ENCODE results near the gene TBC1D8.

The TBC1D8 gene

DNA sequence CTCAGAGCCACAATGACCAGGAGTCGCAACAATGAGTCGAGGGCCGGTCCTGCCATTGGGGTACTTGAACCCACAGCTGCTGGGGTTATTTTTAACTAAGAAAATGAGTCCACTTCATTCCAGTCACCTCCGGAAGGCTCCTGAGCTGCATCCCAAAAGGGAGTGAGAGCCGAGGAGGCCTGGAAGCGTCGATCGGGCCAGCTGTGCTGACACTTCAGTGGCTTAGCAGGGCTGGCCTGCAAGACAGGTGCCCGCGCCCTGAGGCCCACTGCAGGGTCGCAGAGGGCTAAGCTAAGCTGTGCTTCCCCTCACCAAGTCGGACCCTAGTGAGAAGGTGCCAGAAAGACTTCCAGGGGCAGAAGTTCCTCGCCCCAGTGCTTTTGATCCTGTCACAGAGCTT lies 21.1 kb downstream of the TBC1D8 start:
- Mint-ChIP-seq H3K9me3 (no peaks in the 10 kb centered on the region), H3K27ac (no peak overlapping the region), H3K4me1 (ENCODE audit: low read depth) (peaks cover 9% of the 10 kb centered on the region), H3K27me3 (no peaks in the 10 kb centered on the region), H3K36me3 (ENCODE audit: low read depth) (no peaks in the 10 kb centered on the region), H3K4me3 (no peak overlapping the region)

DNA sequence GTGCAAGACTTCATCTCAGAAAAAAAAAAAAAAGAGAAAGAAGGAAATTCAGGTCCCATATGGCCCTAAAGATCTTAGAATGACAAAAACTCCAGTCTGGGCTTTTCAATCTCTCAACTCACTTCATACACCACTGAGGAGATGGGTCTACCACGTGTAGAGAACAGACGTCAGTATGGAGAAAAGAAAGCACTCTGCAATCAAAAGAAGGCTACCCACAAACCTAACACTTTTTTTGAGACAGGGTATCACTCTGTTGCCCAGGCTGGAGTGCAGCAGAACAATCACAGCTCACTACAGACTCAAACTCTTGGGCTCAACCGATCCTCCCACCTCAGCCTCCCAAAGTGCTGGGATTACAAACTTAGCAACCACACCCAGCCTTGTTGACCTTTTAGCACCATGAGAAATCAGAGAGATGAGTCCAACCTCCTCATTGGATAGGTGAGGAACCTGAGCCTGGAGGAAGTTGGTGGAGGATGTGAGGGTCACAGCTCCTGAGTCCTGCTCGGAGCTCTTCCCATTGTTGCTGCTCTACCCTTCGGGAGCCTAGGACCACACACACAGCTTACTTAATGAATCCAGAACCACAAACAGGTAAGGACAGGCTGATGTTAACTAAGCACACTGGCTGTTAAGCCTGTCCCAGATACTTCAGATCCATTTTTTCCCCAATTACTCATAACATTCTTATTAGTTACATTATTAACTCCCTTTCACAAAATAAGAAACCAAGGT lies 23.7 kb downstream of the TBC1D8 start:
- Mint-ChIP-seq H3K27me3 (no peaks in the 10 kb centered on the region), H3K4me3 (no peak overlapping the region), H3K4me1 (ENCODE audit: low read depth) (peaks cover 14% of the 10 kb centered on the region), H3K9me3 (no peaks in the 10 kb centered on the region), H3K27ac (no peak overlapping the region), H3K36me3 (ENCODE audit: low read depth) (no peaks in the 10 kb centered on the region)

DNA sequence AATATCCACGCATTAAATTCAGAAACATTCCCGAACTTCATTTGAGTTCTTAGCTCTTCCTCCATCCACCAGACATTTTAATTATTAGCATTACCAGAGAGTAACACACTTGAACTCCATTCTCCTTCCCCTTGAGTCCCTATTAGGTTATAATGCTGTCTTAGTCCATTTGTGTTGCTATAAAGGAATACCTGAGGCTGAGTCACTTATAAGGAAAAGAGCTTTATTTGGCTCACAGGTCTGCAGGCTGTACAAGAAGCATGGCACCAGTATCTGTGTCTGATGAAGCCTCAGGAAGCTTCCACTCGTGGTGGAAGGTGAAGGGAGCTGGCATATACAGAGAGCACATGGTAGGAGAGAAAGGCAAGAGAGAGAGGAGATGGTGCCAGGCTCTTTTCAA lies 25.4 kb downstream of the TBC1D8 start:
- no peaks in the 10 kb centered on the region for H3K36me3 Mint-ChIP-seq (ENCODE audit: low read depth)
- no peak overlapping the region for H3K27ac Mint-ChIP-seq
- no peaks in the 10 kb centered on the region for H3K9me3 Mint-ChIP-seq
- H3K4me3 Mint-ChIP-seq = no peak overlapping the region
- peaks cover 15% of the 10 kb centered on the region for H3K4me1 Mint-ChIP-seq (ENCODE audit: low read depth)
- H3K27me3 Mint-ChIP-seq = no peaks in the 10 kb centered on the region

DNA sequence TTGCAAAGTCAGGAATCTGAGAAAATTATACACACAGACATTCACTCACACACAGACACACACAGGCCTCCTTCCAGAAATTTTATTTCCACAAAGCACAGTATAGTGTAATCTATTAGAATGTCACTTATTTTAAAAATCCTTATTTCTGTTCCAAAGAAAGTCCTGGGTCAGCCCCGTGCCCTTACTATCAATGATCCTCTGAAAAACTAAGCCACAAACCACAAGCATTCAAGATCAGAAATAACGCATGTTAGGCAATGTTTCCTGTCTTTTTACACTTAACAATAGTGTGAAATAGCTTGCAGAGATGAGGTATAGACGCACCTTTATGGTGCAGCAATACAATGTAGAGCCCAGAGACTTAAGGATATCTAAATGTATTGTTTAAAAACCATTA lies 25.8 kb downstream of the TBC1D8 start:
- Mint-ChIP-seq H3K4me1 (ENCODE audit: low read depth) (peaks cover 19% of the 10 kb centered on the region), H3K27me3 (no peaks in the 10 kb centered on the region), H3K27ac (no peak overlapping the region)

DNA sequence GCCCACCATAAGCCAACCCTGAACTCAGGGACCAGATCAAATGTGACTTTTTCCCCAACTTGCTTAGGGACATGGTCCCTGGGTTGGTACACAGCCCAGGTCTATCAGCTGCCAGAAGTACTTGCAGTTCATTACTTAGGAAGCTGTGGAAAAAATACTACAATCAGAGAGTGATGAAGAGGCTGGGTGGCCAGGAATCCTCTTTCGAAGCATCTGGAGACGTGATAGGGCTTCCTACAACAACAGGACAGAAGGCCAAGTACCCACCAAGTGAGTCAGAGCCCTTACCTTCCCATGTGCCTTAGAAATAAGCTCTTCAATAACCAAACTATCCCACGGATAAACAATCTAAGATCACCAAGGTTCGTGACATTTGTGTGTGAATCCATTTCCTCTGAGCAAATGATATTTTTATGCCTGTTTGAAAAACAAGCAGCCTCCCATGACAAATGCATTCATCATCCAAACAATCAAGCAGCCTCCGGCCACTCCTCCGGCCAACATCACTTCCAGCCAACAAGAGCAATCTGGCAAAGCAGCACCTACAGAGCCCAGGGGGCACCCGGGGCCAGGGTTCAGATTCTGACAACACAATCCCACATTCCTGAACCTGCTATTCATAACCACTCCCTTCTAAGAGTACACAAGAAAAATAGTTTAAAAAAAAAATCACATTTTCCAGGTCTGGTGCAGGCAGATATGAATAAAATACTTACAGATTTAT lies 26.4 kb downstream of the TBC1D8 start:
- no peaks in the 10 kb centered on the region for H3K36me3 Mint-ChIP-seq (ENCODE audit: low read depth)
- H3K9me3 Mint-ChIP-seq = no peaks in the 10 kb centered on the region
- peaks cover 4% of the 10 kb centered on the region for H3K27me3 Mint-ChIP-seq
- H3K27ac Mint-ChIP-seq = no peak overlapping the region
- H3K4me1 Mint-ChIP-seq (ENCODE audit: low read depth) = peaks cover 19% of the 10 kb centered on the region
- no peak overlapping the region for H3K4me3 Mint-ChIP-seq

More for the DNA sequence above, 25.8 kb downstream of the TBC1D8 start:
- Mint-ChIP-seq H3K4me3 (no peak overlapping the region), H3K36me3 (ENCODE audit: low read depth) (no peaks in the 10 kb centered on the region), H3K9me3 (no peaks in the 10 kb centered on the region)

DNA sequence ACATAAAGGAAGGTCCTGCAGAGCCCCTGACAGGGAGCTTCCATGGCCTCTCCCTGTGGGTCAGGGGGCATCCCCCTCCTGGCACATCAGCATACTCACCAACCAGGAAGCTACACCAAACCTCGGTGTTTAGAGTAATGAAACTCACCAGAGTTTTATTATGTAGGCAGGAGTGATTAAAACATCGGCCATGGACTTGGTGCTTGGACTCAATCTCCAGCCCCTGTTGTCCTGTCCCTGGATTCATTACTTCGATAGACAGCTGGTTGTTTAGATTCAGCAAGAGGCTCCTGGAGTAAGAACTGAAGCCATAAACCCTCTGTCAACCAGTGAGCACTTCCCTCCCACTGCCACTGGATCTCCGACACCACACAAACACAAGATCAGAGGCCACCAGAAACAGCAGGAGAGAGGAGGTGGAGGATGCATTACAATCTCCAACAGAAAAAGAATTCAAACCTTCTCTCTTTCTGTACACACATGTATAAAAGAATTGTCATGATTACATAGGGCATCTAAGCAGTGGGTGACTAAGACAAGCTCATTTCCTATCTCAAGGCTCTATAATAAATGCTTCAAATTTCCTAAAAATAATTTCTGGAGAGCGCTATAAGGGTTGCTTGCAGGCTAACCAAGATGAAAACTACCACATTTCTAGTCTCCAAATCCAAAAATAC lies 27.2 kb downstream of the TBC1D8 start:
- H3K4me1 Mint-ChIP-seq (ENCODE audit: low read depth) = peaks cover 19% of the 10 kb centered on the region
- peaks cover 5% of the 10 kb centered on the region for H3K27me3 Mint-ChIP-seq
- no peak overlapping the region for H3K4me3 Mint-ChIP-seq
- no peak overlapping the region for H3K27ac Mint-ChIP-seq
- no peaks in the 10 kb centered on the region for H3K9me3 Mint-ChIP-seq
- no peaks in the 10 kb centered on the region for H3K36me3 Mint-ChIP-seq (ENCODE audit: low read depth)

DNA sequence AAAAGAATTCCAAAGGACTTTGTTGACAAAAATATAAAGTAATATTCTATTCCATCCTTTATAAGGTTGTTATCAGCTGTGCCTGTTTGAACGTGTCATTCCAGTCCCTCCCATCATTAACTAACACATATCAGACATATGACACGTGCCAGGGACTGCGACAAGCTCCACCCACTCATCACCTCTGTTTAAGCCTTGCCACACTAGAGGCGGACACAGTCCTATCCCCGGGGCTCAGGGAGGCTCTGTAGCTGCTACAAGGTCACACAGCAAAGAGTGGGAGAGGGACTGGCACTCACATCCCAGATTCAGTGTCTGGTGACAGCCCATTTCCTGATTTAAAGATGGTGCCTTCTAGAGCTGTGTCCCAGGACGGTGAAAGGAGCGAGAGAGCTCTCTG lies 30.0 kb downstream of the TBC1D8 start:
- Mint-ChIP-seq H3K27me3 (peaks cover 5% of the 10 kb centered on the region), H3K27ac (no peak overlapping the region), H3K36me3 (ENCODE audit: low read depth) (no peaks in the 10 kb centered on the region), H3K4me3 (no peak overlapping the region), H3K9me3 (no peaks in the 10 kb centered on the region), H3K4me1 (ENCODE audit: low read depth) (peaks cover 19% of the 10 kb centered on the region)

DNA sequence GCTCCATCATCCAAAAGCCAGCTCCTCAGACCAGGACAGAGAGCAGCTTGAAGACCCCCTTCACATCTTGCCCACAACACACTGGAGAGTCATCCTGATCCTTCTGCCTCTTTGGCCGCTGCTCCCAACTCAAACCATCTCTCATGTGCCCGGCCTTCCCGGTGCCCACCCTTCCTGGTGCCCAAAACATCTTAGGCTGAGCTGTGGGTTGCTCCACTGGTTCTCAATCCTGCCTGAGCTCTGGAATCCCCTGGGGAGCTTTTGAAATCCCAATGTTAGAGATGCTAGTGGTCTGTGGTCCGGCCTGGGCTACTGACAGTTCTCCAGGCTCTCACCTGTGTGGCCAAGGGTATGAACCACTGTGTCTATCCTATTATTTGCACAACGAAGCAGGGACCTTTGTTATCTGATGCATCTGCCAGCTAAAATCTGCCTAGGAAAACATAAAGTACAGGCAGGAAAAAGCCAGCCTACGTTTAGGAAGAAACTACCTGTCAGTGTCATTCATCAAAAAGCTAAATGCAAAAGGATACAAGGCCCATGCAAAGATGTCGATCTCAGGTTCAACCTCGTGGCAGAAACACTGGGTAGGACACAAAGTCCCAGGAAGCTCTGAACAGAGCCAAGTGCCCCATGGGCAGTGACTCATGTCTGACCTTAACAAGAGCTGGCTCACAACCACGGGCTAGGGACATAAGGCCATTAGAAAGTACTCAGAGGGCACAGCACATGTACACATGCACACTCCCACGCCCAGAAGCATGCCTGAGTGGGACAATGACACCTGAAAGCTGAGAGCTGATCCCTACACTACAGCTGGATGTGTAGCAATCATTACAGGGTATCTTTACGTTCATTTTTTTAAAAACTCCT lies 30.8 kb downstream of the TBC1D8 start:
- H3K9me3 Mint-ChIP-seq = no peaks in the 10 kb centered on the region
- H3K36me3 Mint-ChIP-seq (ENCODE audit: low read depth) = no peaks in the 10 kb centered on the region
- H3K4me1 Mint-ChIP-seq (ENCODE audit: low read depth) = peaks cover 13% of the 10 kb centered on the region
- H3K27ac Mint-ChIP-seq = no peak overlapping the region
- peaks cover 5% of the 10 kb centered on the region for H3K27me3 Mint-ChIP-seq
- H3K4me3 Mint-ChIP-seq = no peak overlapping the region

DNA sequence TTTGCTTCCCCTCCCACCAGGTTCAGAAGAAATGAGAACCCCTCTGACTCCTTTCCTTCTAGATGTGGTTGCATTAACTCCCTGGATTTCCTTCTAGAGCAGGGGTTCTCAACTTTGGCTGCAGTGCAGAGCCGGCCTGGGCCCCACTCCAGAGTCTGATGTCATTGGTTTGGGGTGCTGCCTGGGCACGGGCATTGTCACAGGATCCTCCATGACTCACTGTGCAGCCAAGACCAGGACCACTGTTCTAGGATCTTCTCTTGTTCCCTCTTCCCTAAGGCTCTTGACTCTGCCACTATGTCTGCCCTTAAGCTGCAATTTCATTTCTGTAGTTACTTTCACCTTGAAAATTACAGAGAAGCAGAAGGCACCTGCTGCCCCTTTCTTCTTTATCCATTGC lies 31.8 kb downstream of the TBC1D8 start:
- H3K9me3 Mint-ChIP-seq = no peaks in the 10 kb centered on the region
- peaks cover 5% of the 10 kb centered on the region for H3K4me1 Mint-ChIP-seq (ENCODE audit: low read depth)
- H3K4me3 Mint-ChIP-seq = no peak overlapping the region
- H3K36me3 Mint-ChIP-seq (ENCODE audit: low read depth) = no peaks in the 10 kb centered on the region
- H3K27ac Mint-ChIP-seq = no peak overlapping the region
- peaks cover 5% of the 10 kb centered on the region for H3K27me3 Mint-ChIP-seq

DNA sequence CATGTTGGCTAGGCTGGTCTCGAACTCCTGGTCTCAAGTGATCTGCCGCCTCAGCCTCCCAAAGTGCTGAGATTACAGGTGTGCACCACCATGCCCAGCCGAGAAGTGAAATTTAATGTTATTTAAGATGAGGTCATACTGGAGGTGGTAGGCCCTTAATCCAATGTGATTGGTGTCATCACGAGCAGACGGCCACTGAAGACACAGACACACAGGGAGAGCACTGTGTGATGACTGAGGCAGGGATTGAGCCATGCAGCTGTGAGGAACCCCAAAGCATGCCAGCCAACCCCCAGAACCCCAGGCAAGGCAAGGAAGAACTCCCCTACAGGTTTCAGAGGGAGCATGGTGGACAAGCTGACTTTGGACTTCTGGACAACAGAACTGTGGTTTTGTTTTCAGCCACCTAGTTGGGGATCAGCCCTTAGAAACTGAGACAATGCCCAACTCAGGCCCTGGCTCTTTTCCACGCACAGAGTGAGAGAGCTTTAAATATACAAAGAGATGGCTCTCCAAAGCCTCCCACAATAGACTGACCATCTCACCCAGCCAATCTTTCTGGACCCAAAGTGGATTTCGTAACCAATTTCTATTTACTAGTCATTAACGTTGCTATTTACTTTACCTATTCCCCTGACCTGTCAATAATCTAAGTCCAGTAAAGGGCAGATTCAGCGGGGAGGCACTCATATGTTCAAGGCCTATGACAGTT lies 34.2 kb downstream of the TBC1D8 start:
- Mint-ChIP-seq H3K4me3 (no peak overlapping the region), H3K27ac (no peak overlapping the region), H3K9me3 (no peaks in the 10 kb centered on the region), H3K4me1 (ENCODE audit: low read depth) (peaks cover 5% of the 10 kb centered on the region), H3K27me3 (peaks cover 5% of the 10 kb centered on the region), H3K36me3 (ENCODE audit: low read depth) (no peaks in the 10 kb centered on the region)

DNA sequence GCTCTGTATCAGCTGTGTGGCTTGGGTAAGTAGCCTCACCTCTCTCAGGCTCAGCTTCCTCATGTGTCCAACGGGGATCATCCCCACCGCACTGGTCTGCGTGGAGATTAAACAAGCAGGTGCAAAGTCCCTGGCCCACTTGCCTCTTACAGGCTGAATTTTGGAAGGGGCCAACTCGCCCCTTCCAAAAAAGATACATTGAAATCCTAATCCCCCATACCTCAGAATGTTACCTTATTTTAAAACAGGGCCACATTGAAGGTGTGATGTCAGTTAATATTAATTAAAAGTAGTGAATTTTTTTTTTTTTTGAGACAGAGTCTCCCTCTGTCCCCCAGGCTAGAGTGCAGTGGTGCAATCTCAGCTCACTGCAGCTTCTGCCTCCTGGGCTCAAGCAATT lies 34.8 kb downstream of the TBC1D8 start:
- H3K27ac Mint-ChIP-seq = no peak overlapping the region
- no peak overlapping the region for H3K4me3 Mint-ChIP-seq
- peaks cover 5% of the 10 kb centered on the region for H3K4me1 Mint-ChIP-seq (ENCODE audit: low read depth)
- H3K36me3 Mint-ChIP-seq (ENCODE audit: low read depth) = no peaks in the 10 kb centered on the region
- H3K9me3 Mint-ChIP-seq = no peaks in the 10 kb centered on the region
- H3K27me3 Mint-ChIP-seq = peaks cover 5% of the 10 kb centered on the region

DNA sequence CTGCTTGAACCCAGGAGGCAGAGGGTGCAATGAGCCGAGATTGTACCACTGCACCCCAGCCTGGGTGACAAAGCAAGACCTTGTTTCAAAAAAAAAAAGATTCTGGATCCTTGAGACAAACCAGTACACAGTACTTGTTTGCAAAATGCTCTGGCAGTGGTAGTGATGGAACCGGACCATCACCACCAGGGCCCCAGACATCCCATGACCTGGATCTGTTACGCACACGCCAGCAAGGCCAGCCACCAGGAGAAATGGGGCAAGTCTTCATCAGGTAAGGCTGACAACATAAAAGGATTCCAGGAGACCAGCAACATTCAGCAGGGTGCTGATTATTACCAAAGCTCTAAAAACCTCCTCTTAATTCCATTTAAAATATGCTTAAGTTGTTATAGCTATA lies 35.5 kb downstream of the TBC1D8 start:
- no peaks in the 10 kb centered on the region for H3K9me3 Mint-ChIP-seq
- H3K36me3 Mint-ChIP-seq (ENCODE audit: low read depth) = no peaks in the 10 kb centered on the region
- no peak overlapping the region for H3K4me3 Mint-ChIP-seq
- H3K4me1 Mint-ChIP-seq (ENCODE audit: low read depth) = peaks cover 2% of the 10 kb centered on the region
- peaks cover 5% of the 10 kb centered on the region for H3K27me3 Mint-ChIP-seq
- H3K27ac Mint-ChIP-seq = no peak overlapping the region

DNA sequence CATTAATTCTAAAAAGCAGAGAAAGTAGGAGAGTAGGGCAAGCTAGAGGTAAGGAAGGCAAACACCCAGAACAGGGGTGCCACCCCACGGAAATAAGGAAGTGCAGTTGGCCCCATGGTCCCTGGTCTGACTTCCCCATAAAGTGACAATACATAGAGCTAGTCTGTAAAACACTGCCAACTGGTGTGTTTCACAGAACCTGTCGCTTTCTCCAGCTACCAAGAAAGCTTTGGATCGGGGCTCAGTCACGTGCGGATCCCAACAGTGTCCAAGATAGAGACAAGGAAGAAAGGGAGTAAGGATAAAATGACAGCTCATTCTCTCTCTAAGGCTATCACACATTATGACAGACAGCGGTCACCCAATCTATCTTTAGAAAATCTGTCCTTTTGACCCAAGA lies 36.4 kb downstream of the TBC1D8 start:
- Mint-ChIP-seq H3K4me3 (no peak overlapping the region), H3K4me1 (ENCODE audit: low read depth) (no peaks in the 10 kb centered on the region), H3K27ac (no peak overlapping the region), H3K9me3 (no peaks in the 10 kb centered on the region), H3K36me3 (ENCODE audit: low read depth) (no peaks in the 10 kb centered on the region), H3K27me3 (peaks cover under 1% of the 10 kb centered on the region)

DNA sequence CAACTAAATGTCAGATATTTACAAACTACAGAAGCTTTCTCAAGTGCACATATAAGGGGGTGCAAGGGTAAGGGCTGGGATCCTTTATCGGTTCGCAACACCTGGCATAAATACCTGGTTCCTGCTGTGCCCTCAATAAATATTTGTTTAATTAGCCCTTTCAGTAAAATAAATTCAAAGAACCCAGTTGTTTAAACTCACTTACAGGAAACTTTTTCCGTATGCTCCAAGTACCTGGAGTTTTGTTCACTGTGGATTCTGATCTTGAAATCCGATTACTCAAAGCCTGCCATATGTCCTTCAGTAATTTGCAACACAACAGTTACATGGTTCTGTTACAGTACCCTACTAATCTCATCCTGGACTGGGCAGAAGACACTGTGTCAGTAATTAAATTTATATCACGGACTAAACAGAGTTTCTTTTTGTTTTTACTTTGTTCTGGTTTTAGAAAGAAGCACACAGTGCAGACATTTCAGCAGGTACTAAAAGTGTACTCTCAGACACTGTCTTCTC lies 36.9 kb downstream of the TBC1D8 start:
- H3K36me3 Mint-ChIP-seq (ENCODE audit: low read depth) = no peaks in the 10 kb centered on the region
- H3K9me3 Mint-ChIP-seq = no peaks in the 10 kb centered on the region
- no peak overlapping the region for H3K27ac Mint-ChIP-seq

More for the DNA sequence above, 36.9 kb downstream of the TBC1D8 start:
- Mint-ChIP-seq H3K4me3 (no peak overlapping the region), H3K4me1 (ENCODE audit: low read depth) (no peaks in the 10 kb centered on the region), H3K27me3 (no peaks in the 10 kb centered on the region)
